Measurements from ENCODE around the gene MYBPH.

Gene MYBPH

GRCh38 chr1:203165101-203165799 is 10.4 kb downstream of the MYBPH start:
- no peak for DNase-seq

- no peak for DNase-seq
Observed at GRCh38 chr1:203163891-203164635, 11.6 kb downstream of the MYBPH start.

- no peak for DNase-seq
Observed at GRCh38 chr1:203162403-203162802, 13.2 kb downstream of the MYBPH start.

- DNase-seq, result no peak
Observed at GRCh38 chr1:203161703-203162102, 13.9 kb downstream of the MYBPH start.

- DNase-seq, result no peak
Observed at GRCh38 chr1:203161175-203161574, 14.5 kb downstream of the MYBPH start.

GRCh38 chr1:203159844-203160243 is 15.8 kb downstream of the MYBPH start:
- no peak for DNase-seq

GRCh38 chr1:203158960-203159665 is 16.5 kb downstream of the MYBPH start:
- no peak for DNase-seq

- no peak for DNase-seq
Observed at GRCh38 chr1:203158423-203158822, 17.2 kb downstream of the MYBPH start.

GRCh38 chr1:203156280-203156679 is 19.3 kb downstream of the MYBPH start:
- no peak for DNase-seq

- no peak for DNase-seq
Observed at GRCh38 chr1:203153989-203154821, 21.4 kb downstream of the MYBPH start.

- DNase-seq, result no peak
Observed at GRCh38 chr1:203153051-203153988, 22.3 kb downstream of the MYBPH start.

- no peak for DNase-seq
Observed at GRCh38 chr1:203152158-203153034, 23.2 kb downstream of the MYBPH start.

GRCh38 chr1:203151362-203152157 is 24.1 kb downstream of the MYBPH start:
- DNase-seq, result no peak

GRCh38 chr1:203150511-203151297 is 24.9 kb downstream of the MYBPH start:
- no peak for DNase-seq

GRCh38 chr1:203149188-203149840 is 26.3 kb downstream of the MYBPH start:
- no peak for DNase-seq

- no peak for DNase-seq
Observed at GRCh38 chr1:203148579-203148978, 27.0 kb downstream of the MYBPH start.

GRCh38 chr1:203148127-203148526 is 27.5 kb downstream of the MYBPH start:
- no peak for DNase-seq

GRCh38 chr1:203147376-203147775 is 28.2 kb downstream of the MYBPH start:
- DNase-seq, result no peak
